Thyroid gland (tissue), 4 donors: Measurements from ENCODE around the gene APOA4. TPM values are rescaled to one million over a fixed set of nuclear protein-coding genes. Genes with fewer than 3 reads are reported as not detected.

ENCODE experiments used
- DNase-seq, 2 donors: peaks; one replicate each; pipeline ENCODE4 v3.0.0-alpha.2; 2019
- H3K27ac ChIP-seq, 3 donors: fragments of 200-600 bp; sonication (generic); 1 replicate in 2 of 3; 2 replicates in 1 of 3; pipeline ENCODE4 v1.5.1; 2016 to 2019; ENCODE audit warnings: mild to moderate bottlenecking in 1 of 3, moderate library complexity in 1 of 3
- H3K27me3 ChIP-seq: fragments of 200-600 bp; sonication (generic); one replicate; pipeline ENCODE4 v1.5.1; 2019
- H3K36me3 ChIP-seq, 2 donors: fragments of 200-600 bp; sonication (generic); one replicate each; pipeline ENCODE4 v1.5.1; 2016 to 2019
- H3K4me1 ChIP-seq, 2 donors: fragments of 200-600 bp; sonication (generic); one replicate each; pipeline ENCODE4 v1.5.1; 2017 to 2019
- H3K4me3 ChIP-seq, 3 donors: fragments of 200-600 bp; sonication (generic); replicated peaks in 1 of 3; 1 replicate in 2 of 3; 2 replicates in 1 of 3; pipeline ENCODE4 v1.5.1; 2016; ENCODE audit warnings: mild to moderate bottlenecking in 1 of 3
- H3K9me3 ChIP-seq: fragments of 200-600 bp; sonication (generic); one replicate; pipeline ENCODE4 v1.5.1; 2017
- POLR2A ChIP-seq, 2 donors: fragments of 450-650 bp; IDR thresholded peaks; one replicate each; pipeline ENCODE4 v1.6.1; 2017; ENCODE audit warnings: antibody characterized with exemption in 2 of 2, mild to moderate bottlenecking in 2 of 2, moderate library complexity in 1 of 2
- WGBS, 2 donors: methylation state at CpG; one replicate each; pipeline ENCODE4 v1.1.5; 2017; 5-methylcytosine and 5-hydroxymethylcytosine counted together
- intact Hi-C: fragments of 100-400 bp; cut with DNase I; formaldehyde crosslinking; loops from one replicate; pipeline ENCODE4 v1.15.1; 2023
- total RNA-seq, 4 donors: library from RNA; depleted of rRNA; stranded (reverse); fragments of >200 nt; gene quantifications; one replicate each; pipeline ENCODE4 v1.2.3, GENCODE V29; 2016
- TF ChIP-seq, protein P1 (sequence below), 6 experiments: fragments of 200-600 bp in 3 of 6; fragments of 450-650 bp in 3 of 6; sonication (generic) in 3 of 6; IDR thresholded peaks; one replicate each; pipeline ENCODE4 v1.5.1; 2016 to 2019; ENCODE audit warnings: antibody characterized with exemption in 6 of 6, mild to moderate bottlenecking in 2 of 6, inconsistent platforms in 1 of 6, moderate library complexity in 1 of 6

Gene APOA4
- total RNA-seq, 4 donors from 2014 or later: not detected

DNA sequence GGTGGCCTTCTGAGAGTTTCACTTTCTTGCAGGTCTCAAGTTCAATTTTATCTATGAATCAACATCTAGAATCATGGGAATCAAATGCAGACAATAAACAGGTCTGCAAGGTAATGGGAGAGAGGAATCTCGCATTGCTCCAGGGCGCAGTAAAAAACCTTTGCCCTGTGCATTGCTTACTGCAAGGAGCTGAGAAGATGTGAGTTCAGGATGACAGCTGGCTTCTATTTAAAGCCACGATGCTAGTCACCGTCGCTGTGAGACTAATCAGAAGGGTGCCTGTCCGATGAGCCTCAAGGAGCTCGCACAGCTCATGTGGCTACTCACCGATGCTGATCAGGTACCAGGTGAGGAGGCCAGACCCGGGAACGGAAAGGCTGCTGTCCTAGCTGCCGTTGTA lies 44.5 kb upstream of the APOA4 start:
- 95 to 98% methylated on average over 11 of the region's 11 CpGs for WGBS, 2 donors
- Histone ChIP-seq H3K4me1 (no peaks in the 10 kb centered on the region), H3K27ac (no peak overlapping the region), H3K4me3 (no peak overlapping the region), H3K27me3 (no peaks in the 10 kb centered on the region), H3K9me3 (no peaks in the 10 kb centered on the region), H3K36me3 (peaks cover 53 to 57% of the 10 kb centered on the region in 2 donors)
- intact Hi-C loops: no loop called here
- TF ChIP-seq POLR2A (IDR thresholded peaks at IDR 0.05): no peak
- TF ChIP-seq, protein P1, sequence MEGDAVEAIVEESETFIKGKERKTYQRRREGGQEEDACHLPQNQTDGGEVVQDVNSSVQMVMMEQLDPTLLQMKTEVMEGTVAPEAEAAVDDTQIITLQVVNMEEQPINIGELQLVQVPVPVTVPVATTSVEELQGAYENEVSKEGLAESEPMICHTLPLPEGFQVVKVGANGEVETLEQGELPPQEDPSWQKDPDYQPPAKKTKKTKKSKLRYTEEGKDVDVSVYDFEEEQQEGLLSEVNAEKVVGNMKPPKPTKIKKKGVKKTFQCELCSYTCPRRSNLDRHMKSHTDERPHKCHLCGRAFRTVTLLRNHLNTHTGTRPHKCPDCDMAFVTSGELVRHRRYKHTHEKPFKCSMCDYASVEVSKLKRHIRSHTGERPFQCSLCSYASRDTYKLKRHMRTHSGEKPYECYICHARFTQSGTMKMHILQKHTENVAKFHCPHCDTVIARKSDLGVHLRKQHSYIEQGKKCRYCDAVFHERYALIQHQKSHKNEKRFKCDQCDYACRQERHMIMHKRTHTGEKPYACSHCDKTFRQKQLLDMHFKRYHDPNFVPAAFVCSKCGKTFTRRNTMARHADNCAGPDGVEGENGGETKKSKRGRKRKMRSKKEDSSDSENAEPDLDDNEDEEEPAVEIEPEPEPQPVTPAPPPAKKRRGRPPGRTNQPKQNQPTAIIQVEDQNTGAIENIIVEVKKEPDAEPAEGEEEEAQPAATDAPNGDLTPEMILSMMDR (IDR thresholded peaks at IDR 0.05): no peak
- DNase-seq: no peak

DNA sequence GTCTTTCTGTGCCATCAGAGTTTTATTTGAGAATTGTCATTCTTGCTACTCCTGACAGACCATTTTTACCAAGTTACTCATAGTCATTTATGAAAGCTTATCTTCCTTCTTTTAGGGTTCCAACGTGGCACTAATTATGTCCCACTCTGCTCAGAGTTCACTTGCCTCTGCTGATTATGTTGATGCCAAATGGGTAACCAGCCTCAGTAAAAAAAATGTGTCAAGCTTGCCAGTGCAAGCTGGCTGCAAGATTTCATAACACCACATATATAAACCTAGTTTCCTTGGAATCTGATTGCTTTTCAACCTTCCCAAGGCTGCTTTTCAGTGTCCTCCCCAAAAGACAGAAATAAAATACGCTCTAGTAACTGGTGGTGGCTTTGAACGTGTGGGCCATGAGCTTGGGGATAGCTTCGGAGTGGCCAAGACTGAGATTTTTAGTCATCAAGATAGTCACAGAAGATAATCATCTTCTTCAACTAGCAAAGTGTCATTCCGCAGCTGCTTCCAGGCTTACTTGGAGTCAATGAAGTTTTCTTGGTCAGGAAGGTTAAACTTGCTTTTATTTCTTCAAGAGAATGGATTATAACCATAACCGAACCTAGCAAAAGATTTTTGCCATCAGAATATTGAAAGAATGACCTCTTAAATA lies 43.8 kb upstream of the APOA4 start:
- Histone ChIP-seq H3K27ac (no peak overlapping the region), H3K9me3 (no peaks in the 10 kb centered on the region), H3K4me3 (no peak overlapping the region), H3K27me3 (no peaks in the 10 kb centered on the region), H3K36me3 (peaks cover 55 to 60% of the 10 kb centered on the region in 2 donors), H3K4me1 (no peaks in the 10 kb centered on the region)
- intact Hi-C loops: no loop called here
- 94 to 95% methylated on average over 6 of the region's 6 CpGs for WGBS, 2 donors
- TF ChIP-seq POLR2A (IDR thresholded peaks at IDR 0.05): no peak
- TF ChIP-seq, protein P1 (IDR thresholded peaks at IDR 0.05): no peak
- no peak for DNase-seq

DNA sequence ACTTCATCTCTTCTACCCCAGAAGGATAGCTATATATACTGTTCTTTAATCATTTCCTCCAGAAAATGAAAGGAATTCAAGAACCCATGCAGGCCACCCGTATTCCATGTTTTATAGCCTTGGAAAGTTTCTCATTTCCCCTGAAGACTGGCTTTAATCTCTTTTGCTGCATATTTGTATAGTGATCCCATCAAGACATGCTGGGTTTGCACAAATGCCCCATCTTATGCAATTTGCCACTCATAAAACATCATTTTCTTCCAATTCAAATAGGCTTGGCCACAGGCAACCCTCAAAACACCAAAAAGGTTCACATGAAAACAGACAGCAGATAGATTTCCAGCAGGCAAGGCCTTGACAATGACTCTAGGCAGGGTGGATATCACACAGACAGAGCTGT lies 42.6 kb upstream of the APOA4 start:
- intact Hi-C loops: no loop called here
- Histone ChIP-seq H3K27ac (no peak overlapping the region), H3K4me3 (no peak overlapping the region), H3K4me1 (no peaks in the 10 kb centered on the region), H3K9me3 (no peaks in the 10 kb centered on the region), H3K36me3 (peaks cover 68 to 73% of the 10 kb centered on the region in 2 donors), H3K27me3 (no peaks in the 10 kb centered on the region)
- 78 to 92% methylated on average over 1 of the region's 1 CpG for WGBS, 2 donors
- DNase-seq: no peak
- TF ChIP-seq, protein P1 (IDR thresholded peaks at IDR 0.05): no peak
- no peak for TF ChIP-seq POLR2A (IDR thresholded peaks at IDR 0.05)

DNA sequence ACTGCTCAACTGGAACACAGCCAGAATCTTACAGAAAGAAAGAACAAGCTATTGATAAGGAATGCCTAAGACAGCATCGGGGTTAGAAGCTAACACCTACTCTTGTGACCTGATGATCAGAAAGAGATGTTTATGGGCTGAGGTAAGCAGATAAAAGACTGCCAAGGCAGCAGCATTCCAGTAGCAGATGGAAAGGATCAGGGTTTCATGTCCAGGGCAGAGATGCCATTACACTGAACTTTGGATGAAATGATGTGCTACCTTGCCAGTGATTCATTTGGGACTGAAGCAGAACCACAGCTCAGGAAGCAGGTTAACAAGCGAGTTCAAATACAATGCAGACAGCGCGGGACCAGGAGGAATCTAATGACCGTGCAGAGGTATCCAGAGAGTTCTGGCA lies 41.4 kb upstream of the APOA4 start:
- WGBS, 2 donors: 91 to 93% methylated on average over 5 of the region's 5 CpGs
- no peak for DNase-seq
- TF ChIP-seq, protein P1 (IDR thresholded peaks at IDR 0.05): no peak
- no peak for TF ChIP-seq POLR2A (IDR thresholded peaks at IDR 0.05)
- H3K9me3 ChIP-seq: no peaks in the 10 kb centered on the region
- H3K4me1 ChIP-seq: no peaks in the 10 kb centered on the region
- no peak overlapping the region for H3K4me3 ChIP-seq
- no peak overlapping the region for H3K27ac ChIP-seq
- no peaks in the 10 kb centered on the region for H3K27me3 ChIP-seq
- H3K36me3 ChIP-seq: peaks cover 74 to 77% of the 10 kb centered on the region in 2 donors
- intact Hi-C loops: no loop called here

- Histone ChIP-seq H3K4me3 (no peak overlapping the region), H3K9me3 (no peaks in the 10 kb centered on the region), H3K27me3 (no peaks in the 10 kb centered on the region), H3K36me3 (peaks cover 74 to 83% of the 10 kb centered on the region in 2 donors), H3K27ac (no peak overlapping the region), H3K4me1 (no peaks in the 10 kb centered on the region)
- no peak for DNase-seq
- intact Hi-C loops: no loop called here
- TF ChIP-seq, protein P1 (IDR thresholded peaks at IDR 0.05): no peak
- WGBS, 2 donors: 96 to 100% methylated on average over 3 of the region's 3 CpGs
Measured at GRCh38 chr11:116862951-116863350, 39.8 kb upstream of the APOA4 start.
